Fibroblast of lung (primary cell): ENCODE data around the gene GGT1.
"Not testable (repeated sequence)": the region's sequence is repeated elsewhere in the genome, so short reads cannot be mapped to it uniquely, and the experiment has no call there.

Experiments used
- EZH2 ChIP-seq: IDR thresholded peaks from 2 replicates; pipeline ENCODE4 v1.5.1; 2012; ENCODE audit warnings: low read length, control low read depth, mild to moderate bottlenecking; ENCODE audit errors: missing control alignments
- TF ChIP-seq, protein P1 (sequence below), 2 donors: IDR thresholded peaks in 1 of 2; conservative IDR thresholded peaks in 1 of 2; 1 replicate in 1 of 2; 2 replicates in 1 of 2; pipeline ENCODE4 v1.5.1; 2011 to 2012; ENCODE audit warnings: low read length in 2 of 2, control low read depth in 1 of 2, inconsistent platforms in 1 of 2, low read depth in 1 of 2, mild to moderate bottlenecking in 1 of 2

- TF ChIP-seq, protein P1, sequence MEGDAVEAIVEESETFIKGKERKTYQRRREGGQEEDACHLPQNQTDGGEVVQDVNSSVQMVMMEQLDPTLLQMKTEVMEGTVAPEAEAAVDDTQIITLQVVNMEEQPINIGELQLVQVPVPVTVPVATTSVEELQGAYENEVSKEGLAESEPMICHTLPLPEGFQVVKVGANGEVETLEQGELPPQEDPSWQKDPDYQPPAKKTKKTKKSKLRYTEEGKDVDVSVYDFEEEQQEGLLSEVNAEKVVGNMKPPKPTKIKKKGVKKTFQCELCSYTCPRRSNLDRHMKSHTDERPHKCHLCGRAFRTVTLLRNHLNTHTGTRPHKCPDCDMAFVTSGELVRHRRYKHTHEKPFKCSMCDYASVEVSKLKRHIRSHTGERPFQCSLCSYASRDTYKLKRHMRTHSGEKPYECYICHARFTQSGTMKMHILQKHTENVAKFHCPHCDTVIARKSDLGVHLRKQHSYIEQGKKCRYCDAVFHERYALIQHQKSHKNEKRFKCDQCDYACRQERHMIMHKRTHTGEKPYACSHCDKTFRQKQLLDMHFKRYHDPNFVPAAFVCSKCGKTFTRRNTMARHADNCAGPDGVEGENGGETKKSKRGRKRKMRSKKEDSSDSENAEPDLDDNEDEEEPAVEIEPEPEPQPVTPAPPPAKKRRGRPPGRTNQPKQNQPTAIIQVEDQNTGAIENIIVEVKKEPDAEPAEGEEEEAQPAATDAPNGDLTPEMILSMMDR (conservative IDR thresholded peaks at IDR 0.05 in 1 of 2, IDR thresholded peaks at IDR 0.05 in 1 of 2; ENCODE audit: low read depth in 1 of 2, low read length in 2 of 2), result not testable (repeated sequence)
- not testable (repeated sequence) for TF ChIP-seq EZH2
Observed at GRCh38 chr22:24593559-24593835, 9.5 kb upstream of the GGT1 start.
